Measurements from ENCODE around the gene CADM1. TPM values are rescaled to one million over a fixed set of nuclear protein-coding genes. Genes with fewer than 3 reads are reported as not detected.

Gene CADM1
- total RNA-seq, 4 donors from 2014 or later: 2.9 to 25.7 (median 9.6) TPM

DNA sequence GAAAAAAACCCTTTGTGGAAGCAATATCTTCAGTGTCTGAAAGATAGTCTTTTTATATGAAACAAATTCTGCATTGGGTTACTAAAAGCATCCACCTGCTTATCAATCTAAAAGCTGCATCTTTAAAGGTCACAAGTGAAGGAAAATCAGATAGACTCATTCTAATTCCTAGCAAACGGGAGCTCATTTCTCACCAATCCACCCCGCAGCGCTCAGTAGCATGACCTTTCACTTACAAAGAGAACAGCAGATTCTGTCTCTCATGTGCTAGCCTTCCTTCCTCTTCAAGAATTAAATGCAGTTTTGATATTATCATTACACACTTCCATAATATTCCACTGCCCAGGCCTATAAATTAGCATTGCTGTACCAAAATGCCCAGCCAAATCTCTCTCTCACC, 212.9 kb downstream of the CADM1 start:
- TF ChIP-seq, protein P1, sequence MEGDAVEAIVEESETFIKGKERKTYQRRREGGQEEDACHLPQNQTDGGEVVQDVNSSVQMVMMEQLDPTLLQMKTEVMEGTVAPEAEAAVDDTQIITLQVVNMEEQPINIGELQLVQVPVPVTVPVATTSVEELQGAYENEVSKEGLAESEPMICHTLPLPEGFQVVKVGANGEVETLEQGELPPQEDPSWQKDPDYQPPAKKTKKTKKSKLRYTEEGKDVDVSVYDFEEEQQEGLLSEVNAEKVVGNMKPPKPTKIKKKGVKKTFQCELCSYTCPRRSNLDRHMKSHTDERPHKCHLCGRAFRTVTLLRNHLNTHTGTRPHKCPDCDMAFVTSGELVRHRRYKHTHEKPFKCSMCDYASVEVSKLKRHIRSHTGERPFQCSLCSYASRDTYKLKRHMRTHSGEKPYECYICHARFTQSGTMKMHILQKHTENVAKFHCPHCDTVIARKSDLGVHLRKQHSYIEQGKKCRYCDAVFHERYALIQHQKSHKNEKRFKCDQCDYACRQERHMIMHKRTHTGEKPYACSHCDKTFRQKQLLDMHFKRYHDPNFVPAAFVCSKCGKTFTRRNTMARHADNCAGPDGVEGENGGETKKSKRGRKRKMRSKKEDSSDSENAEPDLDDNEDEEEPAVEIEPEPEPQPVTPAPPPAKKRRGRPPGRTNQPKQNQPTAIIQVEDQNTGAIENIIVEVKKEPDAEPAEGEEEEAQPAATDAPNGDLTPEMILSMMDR (IDR thresholded peaks at IDR 0.05; ENCODE audit: low read depth): no peak

DNA sequence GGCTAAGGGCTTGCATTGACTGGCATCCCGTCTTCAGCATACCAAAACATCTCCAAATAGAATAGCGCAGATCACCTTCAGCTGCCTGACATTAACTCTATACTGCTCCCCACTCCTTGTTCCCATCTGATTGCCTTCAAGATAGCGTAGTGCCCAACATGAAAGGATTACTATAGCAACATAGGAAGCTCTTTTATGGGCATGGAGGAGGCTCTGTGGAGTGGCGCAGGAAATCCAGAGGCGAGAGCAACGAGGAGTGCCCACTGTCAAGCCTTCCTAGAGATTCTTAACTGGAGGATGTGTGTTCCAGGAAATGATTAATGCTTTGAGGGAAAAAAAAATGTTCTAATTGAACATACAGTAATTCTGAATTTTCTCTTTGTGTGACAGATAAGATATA, 213.3 kb downstream of the CADM1 start:
- TF ChIP-seq, protein P1 (IDR thresholded peaks at IDR 0.05; ENCODE audit: low read depth): no peak

DNA sequence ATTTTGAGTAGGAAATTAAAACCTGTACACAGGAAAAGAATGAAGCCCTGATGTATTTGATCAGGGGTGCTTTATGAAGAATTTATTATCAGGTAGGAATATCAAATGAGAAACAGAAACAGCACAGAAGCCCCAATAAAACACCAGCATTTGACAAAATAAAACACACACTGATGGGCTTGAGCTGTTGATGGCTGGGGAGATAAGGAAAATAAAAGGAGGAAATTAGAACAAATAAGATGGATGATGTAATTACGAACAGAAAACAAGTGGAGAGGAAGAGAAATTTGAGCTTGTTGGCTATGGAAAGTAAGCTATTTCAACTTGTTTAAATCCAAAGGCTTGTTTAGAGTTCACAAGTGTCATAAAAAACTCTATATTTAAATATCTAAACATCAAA, 213.7 kb downstream of the CADM1 start:
- TF ChIP-seq, protein P1 (IDR thresholded peaks at IDR 0.05; ENCODE audit: low read depth): no peak

DNA sequence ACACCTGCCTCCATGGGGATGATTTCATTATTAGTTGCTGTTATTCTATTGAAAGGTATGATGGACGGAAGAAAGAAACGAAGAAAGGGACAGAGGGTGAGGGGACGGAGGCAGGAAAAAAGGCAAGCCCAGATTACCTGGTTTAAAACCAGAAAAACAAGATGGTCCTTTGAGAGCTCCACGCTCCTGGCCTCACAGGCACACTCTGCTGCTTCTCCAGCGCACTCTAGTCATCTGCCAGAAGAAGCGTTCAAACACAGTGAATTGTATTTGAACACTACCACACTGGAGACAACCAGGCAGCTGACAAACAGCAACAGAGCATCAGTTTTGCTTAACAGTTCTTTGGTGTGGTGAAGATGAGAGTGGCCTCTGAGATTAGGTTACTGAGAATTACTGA, 216.9 kb downstream of the CADM1 start:
- TF ChIP-seq, protein P1 (IDR thresholded peaks at IDR 0.05; ENCODE audit: low read depth): no peak

DNA sequence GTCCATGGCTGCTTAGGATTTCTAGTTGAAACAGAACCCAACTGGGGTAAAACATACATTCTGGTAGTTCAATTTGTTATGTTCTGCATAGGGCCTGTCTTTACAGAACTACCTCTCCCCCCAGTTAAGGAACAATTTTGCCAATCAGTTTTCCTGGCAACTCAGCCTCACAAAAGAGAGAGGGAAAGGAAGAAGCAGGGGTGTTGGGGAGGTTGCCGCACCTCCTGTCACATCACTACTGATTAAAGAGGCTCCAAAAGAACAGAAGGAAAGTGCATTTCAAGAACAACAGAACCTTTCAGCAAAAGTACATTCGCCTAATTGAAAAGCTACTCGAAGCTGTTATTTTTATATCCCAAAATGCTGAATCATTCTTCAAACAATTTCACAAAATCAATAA, 217.6 kb downstream of the CADM1 start:
- TF ChIP-seq, protein P1 (IDR thresholded peaks at IDR 0.05; ENCODE audit: low read depth): no peak

DNA sequence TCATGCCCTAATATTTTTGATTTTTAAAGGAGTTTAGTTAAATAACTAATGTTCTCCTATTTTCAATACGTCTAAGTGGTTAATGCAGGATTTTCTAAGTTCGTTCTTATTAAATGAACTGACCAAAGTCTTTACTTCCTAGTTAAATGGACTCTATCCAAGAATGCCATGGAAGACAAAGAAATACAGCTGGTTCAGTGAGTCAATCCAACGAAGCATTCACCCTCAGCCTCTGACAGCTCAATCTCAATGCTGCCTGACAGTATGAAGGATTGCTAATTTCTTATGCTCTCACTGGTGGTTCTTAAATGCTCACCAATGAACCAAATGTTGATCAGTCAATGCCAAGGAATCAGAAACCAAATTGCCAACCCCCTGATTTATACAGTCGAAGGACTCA, 219.4 kb downstream of the CADM1 start:
- TF ChIP-seq, protein P1 (IDR thresholded peaks at IDR 0.05; ENCODE audit: low read depth): no peak

DNA sequence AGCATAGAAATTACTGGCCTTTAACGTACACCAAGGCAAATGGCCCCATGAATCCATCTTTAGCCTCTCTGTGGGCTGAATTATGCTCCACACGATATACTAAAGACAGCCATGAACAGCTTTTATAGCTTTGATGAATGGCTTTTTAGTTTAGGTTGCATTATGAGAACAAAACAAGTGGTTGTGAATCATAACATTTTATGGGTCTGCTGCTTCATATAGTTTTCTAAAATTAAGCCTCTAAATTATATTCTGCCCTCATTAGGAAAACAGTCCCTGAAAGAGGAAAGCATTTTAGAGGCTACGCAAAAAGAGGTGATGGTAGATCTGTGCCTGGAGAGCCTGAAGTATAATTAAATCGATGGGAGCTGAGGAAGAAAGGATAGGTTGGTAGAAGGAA, 221.3 kb downstream of the CADM1 start:
- TF ChIP-seq, protein P1 (IDR thresholded peaks at IDR 0.05; ENCODE audit: low read depth): no peak
